GM12878 (cell line): Measurements from ENCODE around the gene CCDC194. TPM values are rescaled to one million over a fixed set of nuclear protein-coding genes. Genes with fewer than 3 reads are reported as not detected.

Source experiments
- ATAC-seq: fragments of 200-7000 bp; cut with Tn5 transposase; 3 replicates; pipeline ENCODE4 v1.9.1; 2020; ENCODE audit warnings: mild to moderate bottlenecking, moderate library complexity
- BruUV-seq: library from RNA; stranded (reverse); fragments of 400-500 nt; replicated peaks from 2 replicates; lab custom pipeline; 2021; lab: Mats Ljungman, UMichigan
- CTCF ChIA-PET: fragments of 300-600 bp; sonication (Branson Sonifier 250); formaldehyde crosslinking; extraction: SDS; loops from one replicate; lab custom pipeline; 2021; ENCODE audit warnings: inconsistent platforms; lab: Yijun Ruan, JAX
- POLR2A ChIA-PET: fragments of 350-600 bp; formaldehyde crosslinking; extraction: SDS; loops from one replicate; lab custom pipeline; 2021; ENCODE audit warnings: inconsistent platforms; lab: Charles Lee
- RAD21 ChIA-PET: fragments of 300-600 bp; sonication (Branson Sonifier 250); formaldehyde crosslinking; loops from one replicate; lab custom pipeline; 2023; ENCODE audit warnings: antibody characterized with exemption; ENCODE audit not compliant: unreplicated experiment; lab: Charles Lee
- SMC1A ChIA-PET: fragments of 300-600 bp; sonication (Branson Sonifier 250); formaldehyde crosslinking; loops from one replicate; lab custom pipeline; 2023; ENCODE audit not compliant: unreplicated experiment, uncharacterized antibody; lab: Charles Lee
- DNase-seq: peaks from one replicate; pipeline ENCODE4 v3.0.0-alpha.2; 2011; ENCODE audit warnings: low read depth, low spot score
- FAIRE-seq: peaks from 3 replicates; lab custom pipeline; 2011; peaks lifted over from hg19 to GRCh38; lab: Jason Lieb, UNC
- H2AFZ ChIP-seq: 2 replicates; pipeline ENCODE4 v1.6.0; 2011; ENCODE audit warnings: low read depth, low read length, control low read depth; ENCODE audit not compliant: control insufficient read depth
- H3K27ac ChIP-seq: 2 replicates; pipeline ENCODE4 v1.5.1; 2011; ENCODE audit warnings: control low read depth; ENCODE audit not compliant: control insufficient read depth, insufficient read depth
- H3K27me3 ChIP-seq, 2 experiments: replicated peaks in 1 of 2; 2 replicates each; pipeline versions ENCODE4 v1.6.0 to v1.6.1; 2011; ENCODE audit warnings: low read length in 1 of 2; ENCODE audit not compliant: control insufficient read depth in 2 of 2, insufficient read depth in 2 of 2
- H3K36me3 ChIP-seq, 2 experiments: 2 replicates each; pipeline ENCODE4 v1.5.1; 2011; ENCODE audit warnings: low read length in 1 of 2; ENCODE audit not compliant: control insufficient read depth in 2 of 2, insufficient read depth in 2 of 2
- H3K4me1 ChIP-seq: 2 replicates; pipeline ENCODE4 v1.6.1; 2011; ENCODE audit warnings: mild to moderate bottlenecking, low read length, moderate library complexity, mixed read lengths; ENCODE audit not compliant: control insufficient read depth, insufficient read depth
- H3K4me2 ChIP-seq: 2 replicates; pipeline ENCODE4 v1.6.0; 2011; ENCODE audit warnings: control low read depth; ENCODE audit not compliant: control insufficient read depth, insufficient read depth
- H3K4me3 ChIP-seq: fragments of 200-600 bp; sonication (generic); 2 replicates; pipeline ENCODE4 v1.5.1; 2016
- H3K79me2 ChIP-seq: 2 replicates; pipeline ENCODE4 v1.6.0; 2011; ENCODE audit warnings: low read length; ENCODE audit not compliant: control insufficient read depth, insufficient read depth
- H3K9ac ChIP-seq: 2 replicates; pipeline ENCODE4 v1.8.0; 2011; ENCODE audit warnings: low read length, control low read depth, mixed read lengths; ENCODE audit not compliant: control insufficient read depth, insufficient read depth
- H3K9me3 ChIP-seq: replicated peaks from 3 replicates; pipeline ENCODE4 v1.5.1; 2011; ENCODE audit warnings: mild to moderate bottlenecking, low read length; ENCODE audit not compliant: control insufficient read depth, insufficient read depth
- H4K20me1 ChIP-seq: 2 replicates; pipeline ENCODE4 v1.6.0; 2011; ENCODE audit not compliant: control insufficient read depth, insufficient read depth
- ASH2L ChIP-seq: fragments of 300-600, 200-600 bp; sonication (generic); IDR thresholded peaks from 2 replicates; pipeline ENCODE4 v1.6.1; 2017; ENCODE audit warnings: low read depth, mild to moderate bottlenecking, borderline replicate concordance
- CBFB ChIP-seq: IDR thresholded peaks from 2 replicates; pipeline ENCODE4 v1.6.1; 2016; ENCODE audit warnings: antibody characterized with exemption, low read depth
- CEBPB ChIP-seq, 2 experiments: fragments of 150-350 bp in 1 of 2; IDR thresholded peaks; 2 replicates each; pipeline ENCODE4 v1.6.1; 2012 to 2014; ENCODE audit warnings: low read depth in 2 of 2, low read length in 2 of 2, borderline replicate concordance in 1 of 2, inconsistent platforms in 1 of 2
- CHD4 ChIP-seq: fragments of 200-600 bp; sonication (generic); IDR thresholded peaks from 2 replicates; pipeline ENCODE4 v1.6.1; 2016; ENCODE audit warnings: mild to moderate bottlenecking
- EGR1 ChIP-seq, 2 experiments: IDR thresholded peaks; 1 replicate in 1 of 2; 2 replicates in 1 of 2; pipeline ENCODE4 v1.6.1; 2011 to 2012; ENCODE audit warnings: low read depth in 2 of 2, low read length in 2 of 2, borderline replicate concordance in 1 of 2, mild to moderate bottlenecking in 1 of 2, moderate library complexity in 1 of 2
- GABPA ChIP-seq: IDR thresholded peaks from 2 replicates; pipeline ENCODE4 v1.6.1; 2014; ENCODE audit warnings: antibody characterized with exemption, low read depth, mild to moderate bottlenecking, inconsistent platforms
- IKZF1 ChIP-seq: fragments of 450-650 bp; conservative IDR thresholded peaks from 2 replicates; pipeline ENCODE4 v1.6.1; 2017; ENCODE audit warnings: antibody characterized with exemption, mild to moderate bottlenecking
- JUND ChIP-seq: IDR thresholded peaks from 2 replicates; pipeline ENCODE4 v1.6.1; 2012; ENCODE audit warnings: low read depth, mild to moderate bottlenecking, low read length, improper control_type of control experiment, moderate library complexity
- MTA3 ChIP-seq: IDR thresholded peaks from 2 replicates; pipeline ENCODE4 v1.6.1; 2012; ENCODE audit warnings: low read length, inconsistent platforms, borderline replicate concordance
- MYC ChIP-seq: IDR thresholded peaks from 2 replicates; pipeline ENCODE4 v1.6.1; 2011; ENCODE audit warnings: mild to moderate bottlenecking, low read length, moderate library complexity, inconsistent platforms; ENCODE audit not compliant: insufficient read depth, insufficient replicate concordance, insufficient read length, severe bottlenecking
- NBN ChIP-seq: fragments of 450-650 bp; IDR thresholded peaks from 2 replicates; pipeline ENCODE4 v1.6.1; 2016
- NKRF ChIP-seq: fragments of 450-650 bp; conservative IDR thresholded peaks from 2 replicates; pipeline ENCODE4 v1.6.1; 2017; ENCODE audit warnings: mild to moderate bottlenecking, moderate library complexity
- NR2F1 ChIP-seq: fragments of 450-650 bp; conservative IDR thresholded peaks from 2 replicates; pipeline ENCODE4 v1.6.1; 2017; ENCODE audit warnings: mild to moderate bottlenecking
- POU2F2 ChIP-seq: IDR thresholded peaks from 3 replicates; pipeline ENCODE4 v1.6.1; 2011; ENCODE audit warnings: low read depth, mild to moderate bottlenecking, low read length, borderline replicate concordance
- SIN3A ChIP-seq: IDR thresholded peaks from 2 replicates; pipeline ENCODE4 v1.6.1; 2012; ENCODE audit warnings: low read depth, low read length, improper control_type of control experiment
- SRF ChIP-seq, 2 experiments: IDR thresholded peaks; 2 replicates each; pipeline ENCODE4 v1.6.1; 2011; ENCODE audit warnings: low read depth in 2 of 2, low read length in 2 of 2, mild to moderate bottlenecking in 1 of 2, moderate library complexity in 1 of 2
- SUZ12 ChIP-seq: fragments of 200-600 bp; sonication (generic); IDR thresholded peaks from one replicate; pipeline ENCODE4 v1.6.1; 2018; ENCODE audit warnings: antibody characterized with exemption, mild to moderate bottlenecking; ENCODE audit not compliant: unreplicated experiment
- USF2 ChIP-seq: IDR thresholded peaks from 2 replicates; pipeline ENCODE4 v1.6.1; 2011; ENCODE audit warnings: low read depth, low read length, improper control_type of control experiment, borderline replicate concordance
- ZBTB4 ChIP-seq: fragments of 450-650 bp; formaldehyde crosslinking; IDR thresholded peaks from 2 replicates; pipeline ENCODE4 v1.4.0; 2022; ENCODE audit warnings: mild to moderate bottlenecking, moderate library complexity
- WGBS: methylation state at CpG from one replicate; pipeline ENCODE4 v1.1.6; 2016; ENCODE audit warnings: low lambda C conversion rate; ENCODE audit not compliant: insufficient replicate concordance, insufficient coverage; ENCODE audit errors: missing lambda C conversion rate; 5-methylcytosine and 5-hydroxymethylcytosine counted together
- in situ Hi-C: fragments of 300-500 bp; cut with MboI; formaldehyde crosslinking; loops from 9 replicates; pipeline ENCODE4 v1.14.3; 2018; ENCODE audit warnings: mixed read lengths
- intact Hi-C: fragments of 100-400 bp; cut with micrococcal nuclease; formaldehyde crosslinking; loops from one replicate; pipeline ENCODE4 v1.14.2; 2022; ENCODE audit not compliant: unreplicated experiment
- polyA plus RNA-seq, 11 experiments: library from polyadenylated mRNA; depleted of rRNA in 4 of 11; unstranded in 6 of 11; stranded (reverse) in 5 of 11; fragments of >200 nt; fragmentation: Nextera tagmentation in 4 of 11; fragmentation: Illumina TruSeq in 1 of 11; extraction: Ambion mirVana in 4 of 11; extraction: Trizol in 1 of 11; gene quantifications; 1 replicate in 1 of 11; 2 replicates in 10 of 11; pipeline versions ENCODE4 v1.2.1 to v1.2.3, GENCODE V29; 2011 to 2016; ENCODE audit warnings: inconsistent platforms in 2 of 11, missing spikeins in 2 of 11, low read depth in 1 of 11
- total RNA-seq, 4 experiments: library from RNA; depleted of rRNA in 3 of 4; stranded (reverse); fragments of >200 nt in 3 of 4; fragmentation: Illumina TruSeq in 1 of 4; extraction: Trizol in 1 of 4; gene quantifications; 2 replicates each; pipeline versions ENCODE4 v1.2.1 to v1.2.3, GENCODE V29; 2013 to 2021

Gene CCDC194
- total and polyA plus RNA-seq, 10 of the 15 experiments (the other 5 are each of a cell fraction or from before 2014, with no cell fraction given) = 0.07 to 3.4 (median 0.97) TPM

GRCh38 chr19:17340871-17341357 lies 53.1 kb downstream of the CCDC194 start:
- Histone ChIP-seq H4K20me1 (no peaks in the 10 kb centered on the region), H2AFZ (no peak overlapping the region), H3K27ac (no peak overlapping the region), H3K36me3 (no peaks in the 10 kb centered on the region; a peak in 2 of 4 replicates), H3K4me3 (no peak overlapping the region), H3K4me2 (no peak overlapping the region), H3K27me3 (no peaks in the 10 kb centered on the region), H3K9ac (no peak overlapping the region), H3K79me2 (peaks cover 6% of the 10 kb centered on the region), H3K4me1 (peaks cover 9% of the 10 kb centered on the region), H3K9me3 (no peaks in the 10 kb centered on the region)
- ATAC-seq (no peak), DNase-seq (no peak), FAIRE-seq (no peak)
- no TSS peak for BruUV-seq
- intact Hi-C loops (no loop called here), in situ Hi-C loops (no loop called here)
- CTCF ChIA-PET = no interaction called here
- SMC1A ChIA-PET = no interaction called here
- TF ChIP-seq ASH2L (no peak), NR2F1 (no peak), SRF (IDR thresholded peaks at IDR 0.05; ENCODE audit: low read depth in 2 of 2, low read length in 2 of 2) (no peak), GABPA (no peak), SUZ12 (no peak), CBFB (no peak), IKZF1 (no peak), NBN (no peak), SIN3A (no peak), MYC (no peak), USF2 (no peak), JUND (no peak), CEBPB (IDR thresholded peaks at IDR 0.05; ENCODE audit: borderline replicate concordance in 1 of 2, low read depth in 2 of 2, low read length in 2 of 2) (no peak), MTA3 (no peak), POU2F2 (no peak), CHD4 (no peak), NKRF (no peak), EGR1 (IDR thresholded peaks at IDR 0.05; ENCODE audit: borderline replicate concordance in 1 of 2, low read depth in 2 of 2, low read length in 2 of 2) (no peak), ZBTB4 (no peak)
- POLR2A ChIA-PET = no interaction called here
- 85% methylated on average over 14 of the region's 17 CpGs for WGBS
- RAD21 ChIA-PET = no interaction called here
